Ectodermal cell (in vitro differentiated cells): ENCODE data around the gene ATM.
A peak's percentile ranks its signal among the peaks of the same experiment; 100 is the strongest.
"Not testable (repeated sequence)": the region's sequence is repeated elsewhere in the genome, so short reads cannot be mapped to it uniquely, and the experiment has no call there.

Experiments
- H3K27ac ChIP-seq: 2 replicates; pipeline ENCODE4 v1.7.0; 2013; ENCODE audit warnings: mild to moderate bottlenecking, low read depth, low read length; ENCODE audit not compliant: insufficient read depth, poor library complexity, severe bottlenecking
- H3K27me3 ChIP-seq: 2 replicates; pipeline ENCODE4 v1.7.0; 2013; ENCODE audit warnings: mild to moderate bottlenecking, low read length; ENCODE audit not compliant: insufficient read depth, control insufficient read depth, poor library complexity, severe bottlenecking
- H3K36me3 ChIP-seq: one replicate; pipeline ENCODE4 v1.7.0; 2013; ENCODE audit warnings: low read length; ENCODE audit not compliant: control insufficient read depth, insufficient read depth
- H3K4me1 ChIP-seq: one replicate; pipeline ENCODE4 v1.7.0; 2013; ENCODE audit warnings: low read length; ENCODE audit not compliant: control insufficient read depth, insufficient read depth
- H3K4me3 ChIP-seq: 2 replicates; pipeline ENCODE4 v1.7.0; 2013; ENCODE audit warnings: low read depth, low read length, control low read depth; ENCODE audit not compliant: insufficient read depth
- H3K9me3 ChIP-seq: 2 replicates; pipeline ENCODE4 v1.7.0; 2013; ENCODE audit warnings: mild to moderate bottlenecking, low read length, moderate library complexity; ENCODE audit not compliant: control insufficient read depth
- WGBS, 2 experiments: methylation state at CpG; one replicate each; pipeline ENCODE4 v1.1.7; 2013; ENCODE audit warnings: missing lambda C conversion rate in 2 of 2; 5-methylcytosine and 5-hydroxymethylcytosine counted together

ATM gene

DNA sequence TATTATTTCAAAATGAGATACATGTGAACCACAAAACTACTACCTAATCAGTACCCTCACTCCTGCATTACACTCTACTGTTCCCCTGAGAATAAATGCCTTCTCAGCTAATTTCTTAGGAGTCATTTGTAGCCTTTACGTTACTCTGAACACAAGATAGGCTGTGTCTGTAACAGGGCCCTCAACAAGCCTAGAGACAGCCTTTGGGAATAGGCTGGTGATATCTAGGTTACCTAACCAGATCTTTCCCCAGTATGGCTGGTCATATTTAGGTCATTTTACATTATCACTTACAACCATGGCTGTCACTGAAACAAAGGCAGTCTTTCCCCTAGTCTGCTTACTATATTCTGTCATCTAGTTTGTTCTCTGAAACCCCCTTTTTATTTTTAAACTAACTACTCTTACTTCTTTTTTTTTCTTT is 14.2 kb downstream of the ATM start:
- Histone ChIP-seq H3K36me3 (peaks cover 19% of the 10 kb centered on the region), H3K4me3 (no peak overlapping the region), H3K9me3 (no peaks in the 10 kb centered on the region), H3K27me3 (no peaks in the 10 kb centered on the region), H3K27ac (no peak overlapping the region), H3K4me1 (no peaks in the 10 kb centered on the region)
- 92 to 97% methylated on average over 1 of the region's 1 CpG for WGBS, 2 experiments

DNA sequence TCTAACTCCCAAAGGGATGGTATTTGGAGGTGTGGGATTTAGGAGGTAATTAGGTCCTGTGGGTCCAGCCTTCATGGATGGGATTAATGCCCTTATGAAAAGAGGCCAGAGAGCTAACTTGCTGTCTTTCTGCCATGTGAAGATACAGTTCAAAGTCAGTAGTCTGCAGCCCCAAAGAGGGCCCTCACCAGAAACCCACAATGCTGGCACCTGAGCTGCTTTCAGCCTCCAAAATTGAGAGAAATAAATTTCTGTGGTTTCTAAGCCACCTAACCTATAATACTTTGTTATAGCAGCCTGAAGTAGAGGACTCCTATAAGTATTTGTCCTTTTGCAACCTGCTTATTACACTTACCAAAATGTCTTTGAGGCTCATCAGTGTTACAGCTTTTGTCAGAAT is 16.2 kb downstream of the ATM start:
- no peaks in the 10 kb centered on the region for H3K27me3 ChIP-seq

DNA sequence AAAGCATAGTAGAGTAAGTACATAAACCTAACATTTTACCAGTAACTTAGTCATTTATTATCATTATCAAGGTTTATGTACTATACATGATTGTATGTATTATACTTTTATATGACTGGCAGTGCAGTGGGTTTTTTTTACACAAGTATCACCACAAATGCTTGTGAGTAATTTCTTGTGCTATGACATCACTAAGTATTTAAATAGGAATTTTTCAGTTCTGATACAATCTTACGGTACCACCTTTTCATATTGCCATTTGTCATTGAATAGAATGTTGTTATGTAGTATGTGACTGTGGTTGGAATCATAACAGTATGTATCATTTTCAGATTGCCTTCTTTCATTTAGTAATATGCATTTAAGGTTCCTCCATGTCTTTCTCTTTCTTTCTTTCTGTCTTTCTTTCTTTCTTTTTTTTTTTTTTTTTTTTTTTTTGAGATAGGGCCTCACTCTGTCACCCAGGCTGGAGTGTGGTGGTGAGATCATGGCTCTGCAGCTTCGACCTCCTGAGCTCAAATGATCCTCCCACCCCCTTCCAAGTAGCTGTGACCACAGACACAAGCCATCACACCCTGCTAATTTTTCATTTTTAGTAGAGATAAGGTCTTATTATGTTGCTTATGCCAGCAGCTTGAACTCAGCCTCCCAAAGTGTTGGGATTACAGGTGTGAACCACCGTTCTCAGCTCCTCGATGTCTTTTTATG is 18.6 kb downstream of the ATM start:
- 88 to 90% methylated on average over 3 to 4 of the region's 4 CpGs for WGBS, 2 experiments
- H3K36me3 ChIP-seq, result peaks cover 9% of the 10 kb centered on the region
- no peak overlapping the region for H3K27ac ChIP-seq
- no peaks in the 10 kb centered on the region for H3K27me3 ChIP-seq
- H3K4me1 ChIP-seq, result no peaks in the 10 kb centered on the region
- H3K9me3 ChIP-seq, result no peaks in the 10 kb centered on the region
- H3K4me3 ChIP-seq, result no peak overlapping the region

More for the DNA sequence above, 16.2 kb downstream of the ATM start:
- H3K9me3 ChIP-seq, result no peaks in the 10 kb centered on the region
- no peak overlapping the region for H3K4me3 ChIP-seq
- no peaks in the 10 kb centered on the region for H3K4me1 ChIP-seq
- peaks cover 19% of the 10 kb centered on the region for H3K36me3 ChIP-seq
- no peak overlapping the region for H3K27ac ChIP-seq

DNA sequence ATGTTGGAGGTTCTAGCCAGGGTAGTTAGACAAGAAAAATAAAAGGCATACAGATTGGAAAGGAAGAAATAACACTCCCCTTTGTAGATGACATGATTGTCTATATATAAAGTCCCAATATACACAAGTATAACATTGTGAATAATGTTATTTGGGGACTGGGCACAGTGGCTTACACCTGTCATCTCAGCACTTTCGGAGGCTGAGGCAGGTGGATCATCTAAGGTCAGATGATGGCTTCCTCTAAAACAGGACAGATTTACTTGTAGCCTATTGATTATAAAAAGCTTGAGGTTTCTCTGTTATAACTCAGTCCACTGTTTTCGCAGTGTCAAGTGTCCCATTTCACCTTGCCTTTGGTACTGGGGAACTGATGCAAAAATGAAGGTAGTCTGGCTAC is 19.6 kb downstream of the ATM start:
- Histone ChIP-seq H3K27me3 (no peaks in the 10 kb centered on the region), H3K4me3 (no peak overlapping the region), H3K4me1 (no peaks in the 10 kb centered on the region), H3K9me3 (no peaks in the 10 kb centered on the region), H3K27ac (no peak overlapping the region), H3K36me3 (peaks cover 6% of the 10 kb centered on the region)
- 96 to 100% methylated on average over 2 of the region's 2 CpGs for WGBS, 2 experiments

DNA sequence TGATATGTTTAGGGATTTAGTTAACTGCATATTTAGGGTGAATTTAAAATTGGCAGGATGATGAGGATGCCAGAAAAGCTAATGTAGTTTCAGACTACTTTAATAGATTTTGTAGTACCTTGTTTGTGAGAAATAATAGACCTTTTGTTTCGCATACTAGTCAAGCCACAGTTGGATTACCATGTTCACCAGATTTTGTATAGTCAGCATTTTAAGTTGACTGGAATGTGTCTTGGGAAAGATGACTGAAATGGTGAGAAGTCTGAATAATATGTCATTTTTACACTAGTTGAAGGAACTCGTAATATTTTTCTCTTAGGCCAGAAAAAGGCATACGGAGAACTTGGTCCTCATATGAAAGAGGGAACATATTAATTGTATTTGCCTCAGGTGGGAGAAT is 23.4 kb downstream of the ATM start:
- 83 to 92% methylated on average over 3 of the region's 3 CpGs for WGBS, 2 experiments
- peaks cover 6% of the 10 kb centered on the region for H3K36me3 ChIP-seq
- no peak overlapping the region for H3K4me3 ChIP-seq
- no peaks in the 10 kb centered on the region for H3K9me3 ChIP-seq
- no peaks in the 10 kb centered on the region for H3K4me1 ChIP-seq
- no peaks in the 10 kb centered on the region for H3K27me3 ChIP-seq
- H3K27ac ChIP-seq, result no peak overlapping the region

DNA sequence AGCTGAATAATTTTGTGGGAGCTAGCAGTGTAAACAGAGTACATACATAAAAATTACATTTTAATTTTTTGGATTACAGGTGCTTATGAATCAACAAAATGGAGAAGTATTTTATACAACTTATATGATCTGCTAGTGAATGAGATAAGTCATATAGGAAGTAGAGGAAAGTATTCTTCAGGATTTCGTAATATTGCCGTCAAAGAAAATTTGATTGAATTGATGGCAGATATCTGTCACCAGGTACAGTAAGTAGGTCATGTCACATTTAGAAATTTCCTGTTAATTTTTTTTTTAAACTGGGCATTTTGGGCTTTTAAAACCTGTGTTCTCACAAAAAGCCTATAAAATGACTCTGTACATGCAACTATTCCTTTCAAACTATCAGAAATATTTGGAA is 24.0 kb downstream of the ATM start:
- H3K36me3 ChIP-seq, result peaks cover 9% of the 10 kb centered on the region
- H3K27ac ChIP-seq, result no peak overlapping the region
- WGBS, 2 experiments, result 100% methylated on average over 2 of the region's 2 CpGs
- no peaks in the 10 kb centered on the region for H3K27me3 ChIP-seq
- H3K9me3 ChIP-seq, result no peaks in the 10 kb centered on the region
- no peak overlapping the region for H3K4me3 ChIP-seq
- no peaks in the 10 kb centered on the region for H3K4me1 ChIP-seq

DNA sequence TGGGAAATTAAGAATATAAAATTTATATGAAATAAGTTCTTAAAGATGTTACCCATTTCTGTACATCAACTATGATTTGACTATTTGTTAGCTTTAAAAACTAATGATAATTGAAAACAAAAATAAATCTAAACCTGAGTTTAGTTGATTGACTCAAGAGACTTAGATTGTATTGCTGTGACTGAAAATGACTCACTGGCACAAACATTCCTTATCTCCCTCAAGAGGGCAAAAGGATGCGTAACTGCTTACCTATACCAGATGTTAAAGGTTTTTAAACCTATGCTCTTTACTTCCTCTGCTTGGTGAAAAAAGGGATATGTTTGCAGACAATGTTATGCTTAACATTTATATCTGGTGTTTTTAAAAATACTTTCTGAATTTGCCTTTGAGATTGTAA is 30.3 kb downstream of the ATM start:
- Histone ChIP-seq H3K9me3 (no peaks in the 10 kb centered on the region), H3K27ac (no peak overlapping the region), H3K4me3 (no peak overlapping the region), H3K27me3 (no peaks in the 10 kb centered on the region), H3K36me3 (peaks cover 30% of the 10 kb centered on the region), H3K4me1 (no peaks in the 10 kb centered on the region)
- 100% methylated on average over 1 of the region's 1 CpG; no CpG with 5 or more reads in 1 of the 2 experiments for WGBS, 2 experiments

DNA sequence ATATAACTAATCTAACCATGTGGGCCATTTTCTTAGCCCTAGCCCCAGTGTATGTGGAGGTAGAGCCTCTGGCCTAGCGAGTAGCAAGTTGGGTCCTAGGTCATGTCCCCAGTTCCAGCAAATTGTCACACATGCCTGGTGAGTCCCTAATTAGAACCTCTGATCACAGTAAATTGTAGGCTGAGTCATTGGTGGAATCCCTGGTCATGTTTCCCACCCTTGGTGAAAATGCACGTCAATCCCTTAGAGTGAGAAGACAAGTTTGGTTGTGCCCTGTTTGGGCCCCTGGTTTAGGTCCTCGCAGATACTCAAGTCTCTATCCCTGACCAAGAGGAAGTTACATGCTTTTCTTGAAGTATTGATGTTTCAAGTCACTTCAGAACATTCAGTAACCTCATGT is 46.7 kb downstream of the ATM start:
- Histone ChIP-seq H3K9me3 (no peaks in the 10 kb centered on the region), H3K4me1 (no peaks in the 10 kb centered on the region), H3K27me3 (no peaks in the 10 kb centered on the region), H3K27ac (no peak overlapping the region), H3K4me3 (no peak overlapping the region), H3K36me3 (peaks cover 21% of the 10 kb centered on the region)
- WGBS, 2 experiments, result 96 to 97% methylated on average over 3 of the region's 3 CpGs

DNA sequence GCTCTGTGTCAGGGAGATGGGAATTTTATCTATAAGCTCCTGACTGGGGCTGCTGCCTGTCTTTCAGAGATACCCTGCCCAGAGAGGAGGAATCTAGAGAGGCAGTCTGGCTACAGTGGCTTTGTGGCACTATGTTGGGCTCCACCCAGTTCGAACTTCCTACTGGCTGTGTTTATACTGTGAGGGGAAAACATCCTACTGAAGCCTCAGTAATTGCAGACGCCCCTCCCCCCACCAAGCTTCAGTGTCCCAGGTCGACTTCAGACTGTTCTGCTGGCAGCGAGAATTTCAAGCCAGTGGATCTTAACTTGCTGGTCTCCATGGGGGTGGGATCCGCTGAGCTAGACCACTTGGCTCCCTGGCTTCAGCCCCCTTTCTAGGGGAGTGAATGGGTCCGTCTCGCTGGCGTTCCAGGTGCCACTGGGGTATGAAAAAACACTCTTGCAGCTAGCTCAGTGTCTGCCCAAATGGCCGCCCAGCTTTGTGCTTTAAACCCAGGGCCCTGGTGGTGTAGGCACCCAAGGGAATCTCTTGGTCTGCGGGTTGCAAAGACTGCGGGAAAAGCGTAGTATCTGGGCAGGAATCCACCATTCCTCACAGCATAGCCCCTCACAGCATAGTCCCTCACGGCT is 54.2 kb downstream of the ATM start:
- 89 to 90% methylated on average over 13 of the region's 13 CpGs for WGBS, 2 experiments
- H3K27ac ChIP-seq, H3K27me3 ChIP-seq, H3K9me3 ChIP-seq, H3K4me3 ChIP-seq: not testable (repeated sequence)
- Histone ChIP-seq H3K4me1 (peaks cover 21% of the 10 kb centered on the region), H3K36me3 (peaks cover 22% of the 10 kb centered on the region)

DNA sequence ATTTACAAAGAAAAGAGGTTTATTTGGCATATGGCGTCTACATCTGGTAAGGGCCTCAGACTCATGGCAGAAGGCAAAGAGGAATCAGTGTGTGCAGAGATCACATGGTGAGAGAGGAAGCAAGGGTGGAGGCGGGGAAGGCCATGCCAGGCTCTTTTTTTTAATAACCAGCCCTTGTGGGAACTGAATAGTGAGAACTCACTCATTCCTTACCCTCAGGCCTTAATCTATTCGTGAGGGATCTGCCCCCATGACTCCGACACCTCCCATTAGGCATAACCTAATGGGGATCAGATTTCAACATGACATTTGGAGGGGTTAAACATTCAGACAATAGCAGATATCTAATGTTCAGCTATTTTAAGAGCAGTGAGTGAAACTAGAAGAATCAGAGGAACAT is 55.7 kb downstream of the ATM start:
- peaks cover 21% of the 10 kb centered on the region for H3K4me1 ChIP-seq
- H3K9me3 ChIP-seq, result no peaks in the 10 kb centered on the region
- H3K27ac ChIP-seq, result peak overlapping the region; percentile 26
- 64 to 67% methylated on average over 4 of the region's 4 CpGs for WGBS, 2 experiments
- H3K36me3 ChIP-seq, result peaks cover 17% of the 10 kb centered on the region
- no peak overlapping the region for H3K4me3 ChIP-seq
- no peaks in the 10 kb centered on the region for H3K27me3 ChIP-seq
